GM18861 (cell line): ENCODE data around the gene GRIK2.
"Not testable (repeated sequence)": the region's sequence is repeated elsewhere in the genome, so short reads cannot be mapped to it uniquely, and the experiment has no call there.

Source experiments
- ATAC-seq: cut with Tn5 transposase; IDR thresholded peaks from one replicate; pipeline ENCODE4 v1.9.1; 2021; ENCODE audit not compliant: unreplicated experiment

Gene GRIK2

GRCh38 chr6:101980924-101981323 lies 587.4 kb downstream of the GRIK2 start:
- ATAC-seq = no peak

GRCh38 chr6:101986476-101986875 lies 593.0 kb downstream of the GRIK2 start:
- no peak for ATAC-seq

DNA sequence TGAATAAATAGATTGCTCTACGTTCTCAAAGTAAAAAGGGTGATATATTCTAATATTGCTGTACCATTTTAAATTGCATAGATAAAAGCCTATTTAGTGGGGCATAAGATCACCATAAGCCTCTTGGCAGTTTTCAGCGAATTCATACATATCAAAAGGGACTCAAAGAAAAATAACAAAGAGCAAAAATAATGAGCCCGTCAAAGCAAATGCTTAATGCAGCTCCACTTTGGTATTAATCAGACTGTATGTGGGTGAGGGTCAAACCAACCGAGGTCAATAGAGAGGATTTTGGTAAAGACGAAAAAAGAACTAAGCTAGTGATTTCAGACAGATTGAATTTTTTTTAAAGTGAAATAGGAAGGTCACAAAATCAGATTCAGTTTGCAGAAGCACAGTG lies 598.8 kb downstream of the GRIK2 start:
- no peak for ATAC-seq

DNA sequence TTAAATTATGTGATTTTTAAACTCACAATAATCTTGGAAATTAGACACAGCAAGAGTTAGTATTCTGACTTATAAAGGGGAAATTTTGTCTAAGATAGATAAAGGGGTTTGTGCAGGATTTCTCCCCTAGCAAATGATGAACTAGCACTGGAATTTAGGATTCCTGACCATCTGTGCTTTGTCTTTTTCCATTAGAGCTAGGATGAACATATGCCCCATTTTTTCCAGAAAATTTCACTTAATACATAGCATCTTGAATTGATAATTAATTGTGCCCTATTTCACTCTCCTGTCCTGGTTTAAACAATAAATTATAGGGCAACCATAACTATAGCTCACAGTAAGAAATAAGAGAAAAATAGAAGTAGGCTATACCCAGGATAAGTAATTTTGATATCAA lies 601.0 kb downstream of the GRIK2 start:
- ATAC-seq = no peak

DNA sequence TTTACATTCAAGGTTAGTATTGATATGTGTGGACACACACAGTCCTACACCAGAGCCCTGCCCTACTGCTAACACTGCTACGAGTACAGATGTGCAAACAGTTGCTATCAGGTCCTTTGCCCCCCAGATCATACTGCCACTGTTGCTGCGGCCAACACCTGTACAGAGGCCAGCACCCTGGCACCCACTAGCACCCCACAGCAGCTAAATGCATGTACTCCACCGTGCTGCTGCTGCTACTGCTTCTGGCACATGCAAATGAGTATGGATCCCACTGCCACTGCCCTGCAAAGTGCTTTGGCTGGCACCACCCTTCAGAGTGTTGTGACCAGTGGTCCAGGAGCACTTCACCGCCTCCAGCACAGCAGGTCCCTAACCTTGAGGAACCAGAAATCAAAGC lies 621.9 kb downstream of the GRIK2 start:
- ATAC-seq = no peak

- no peak for ATAC-seq
Measured at GRCh38 chr6:102022281-102022680, 628.8 kb downstream of the GRIK2 start.

GRCh38 chr6:102022803-102023202 lies 629.3 kb downstream of the GRIK2 start:
- no peak for ATAC-seq

- no peak for ATAC-seq
Measured at GRCh38 chr6:102023977-102024657, 630.6 kb downstream of the GRIK2 start.

DNA sequence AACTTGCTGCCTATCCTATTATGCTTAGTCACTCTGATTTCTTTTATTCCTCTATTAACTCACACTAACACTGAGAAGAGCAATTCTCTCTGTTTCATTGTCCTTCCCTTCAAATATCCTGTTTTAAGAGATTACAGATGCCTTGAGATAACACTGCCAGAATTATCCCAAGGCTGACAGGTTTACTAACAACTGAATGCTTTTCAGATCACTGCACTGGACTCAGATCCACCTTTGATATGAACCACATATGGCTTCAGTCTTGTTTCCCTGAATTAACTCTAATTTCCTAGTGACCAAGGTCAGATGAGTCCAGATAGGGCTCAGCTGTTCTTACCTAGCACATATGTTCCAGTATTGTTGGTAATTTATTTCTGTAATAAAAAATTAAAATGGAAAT lies 633.1 kb downstream of the GRIK2 start:
- no peak for ATAC-seq

- ATAC-seq = no peak
Measured at GRCh38 chr6:102028176-102028575, 634.7 kb downstream of the GRIK2 start.

DNA sequence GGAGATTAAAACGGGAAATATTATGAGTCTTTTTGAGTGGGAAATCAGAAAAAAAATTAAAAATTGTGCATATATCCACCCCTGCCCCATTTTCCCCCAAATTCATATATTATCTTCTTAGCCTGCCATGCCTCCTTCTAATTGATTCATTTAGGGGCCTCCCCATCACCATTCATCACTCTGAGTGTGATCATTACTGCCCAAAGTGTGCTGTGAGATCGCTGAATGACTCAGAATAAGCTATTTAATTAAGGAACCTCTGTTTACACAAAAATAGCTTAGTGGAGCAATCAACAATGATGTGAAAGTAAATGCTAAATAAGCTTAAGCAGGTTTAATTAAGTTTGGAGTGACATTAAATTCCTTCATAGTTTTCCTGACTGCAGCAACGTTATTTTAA lies 645.5 kb downstream of the GRIK2 start:
- no peak for ATAC-seq

GRCh38 chr6:102039441-102039840 lies 645.9 kb downstream of the GRIK2 start:
- no peak for ATAC-seq

- no peak for ATAC-seq
Measured at GRCh38 chr6:102051001-102051400, 657.5 kb downstream of the GRIK2 start.

DNA sequence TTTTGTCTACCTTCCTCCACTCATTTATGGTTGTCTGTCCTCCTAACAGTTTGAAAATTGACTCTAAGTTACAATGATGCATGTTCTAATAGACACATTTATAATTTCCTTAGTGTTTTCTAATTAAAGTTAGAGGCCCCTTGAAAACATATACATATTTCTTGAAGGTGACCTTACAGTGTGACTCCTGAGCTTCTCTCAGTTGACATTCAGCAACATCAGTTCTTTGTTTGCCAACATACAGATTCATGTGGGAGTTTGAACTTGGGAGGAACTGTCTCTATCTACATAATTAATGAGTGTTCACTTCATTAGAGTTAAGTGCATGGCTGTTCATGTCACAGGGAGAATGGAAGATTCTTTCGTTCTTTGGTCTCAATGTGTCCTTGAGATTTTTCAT lies 658.2 kb downstream of the GRIK2 start:
- no peak for ATAC-seq

DNA sequence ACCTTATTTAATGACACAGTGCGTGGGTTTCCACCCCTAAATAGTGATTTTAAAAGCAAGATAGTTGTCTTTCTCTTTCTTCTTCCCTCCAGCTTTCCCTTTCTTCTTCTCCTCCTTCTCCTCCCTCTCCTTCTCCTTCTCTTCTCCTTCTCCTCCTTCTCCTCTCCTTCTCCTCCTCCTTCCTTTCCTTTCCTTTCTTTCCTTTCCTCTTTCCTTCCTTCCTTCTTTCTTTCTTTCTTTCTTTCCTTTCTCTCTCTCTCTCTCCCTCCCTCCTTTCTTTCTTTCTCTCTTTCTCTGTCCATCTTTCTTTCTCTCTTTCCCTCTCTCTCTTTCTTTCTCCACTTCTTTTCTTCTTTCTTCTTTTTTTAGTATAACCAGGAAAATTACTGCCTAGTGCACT lies 670.6 kb downstream of the GRIK2 start:
- no peak for ATAC-seq

DNA sequence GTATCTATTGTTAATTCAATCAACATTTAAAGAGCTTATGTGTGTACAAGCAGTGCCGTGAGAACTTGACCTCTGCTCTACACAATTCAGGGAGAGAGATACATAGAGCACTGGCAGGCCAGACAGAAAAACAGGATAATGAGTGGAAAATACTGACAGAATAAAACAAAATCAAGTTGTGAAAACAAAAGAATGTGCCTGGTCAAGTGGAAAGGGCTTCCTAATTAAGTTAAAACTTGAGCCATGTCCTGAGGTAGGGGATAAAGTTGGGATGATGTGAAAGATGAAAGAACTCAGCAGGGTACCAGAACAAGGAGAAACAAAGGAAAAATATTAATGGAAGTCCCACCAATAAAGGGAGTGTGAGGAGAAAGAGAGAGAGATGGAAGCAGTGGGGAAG lies 672.8 kb downstream of the GRIK2 start:
- ATAC-seq = no peak

- no peak for ATAC-seq
Measured at GRCh38 chr6:102068349-102068929, 674.9 kb downstream of the GRIK2 start.

DNA sequence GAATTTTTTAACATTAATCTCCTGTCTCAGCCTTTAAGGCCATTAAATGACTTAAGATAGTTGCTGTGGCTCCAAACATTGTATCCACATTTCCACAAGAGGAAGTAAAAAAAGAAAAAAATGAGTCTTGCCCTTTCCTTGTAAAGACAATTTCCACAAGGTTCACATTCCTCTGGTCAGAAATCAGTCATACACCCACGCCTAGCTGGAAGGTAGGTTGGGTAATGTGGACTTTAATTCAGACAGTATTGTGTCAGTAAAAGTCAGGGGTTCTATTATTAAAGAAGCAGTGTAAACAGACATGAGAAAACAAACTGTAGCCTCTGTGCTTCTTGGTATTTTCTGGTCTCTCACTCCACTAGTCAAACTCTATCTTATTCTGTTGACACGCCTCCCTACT lies 682.0 kb downstream of the GRIK2 start:
- ATAC-seq = no peak

GRCh38 chr6:102085257-102085656 lies 691.7 kb downstream of the GRIK2 start:
- no peak for ATAC-seq

- ATAC-seq = not testable (repeated sequence)
Measured at GRCh38 chr6:102088160-102088559, 694.7 kb downstream of the GRIK2 start.

GRCh38 chr6:102114402-102114801 lies 720.9 kb downstream of the GRIK2 start:
- ATAC-seq = no peak

DNA sequence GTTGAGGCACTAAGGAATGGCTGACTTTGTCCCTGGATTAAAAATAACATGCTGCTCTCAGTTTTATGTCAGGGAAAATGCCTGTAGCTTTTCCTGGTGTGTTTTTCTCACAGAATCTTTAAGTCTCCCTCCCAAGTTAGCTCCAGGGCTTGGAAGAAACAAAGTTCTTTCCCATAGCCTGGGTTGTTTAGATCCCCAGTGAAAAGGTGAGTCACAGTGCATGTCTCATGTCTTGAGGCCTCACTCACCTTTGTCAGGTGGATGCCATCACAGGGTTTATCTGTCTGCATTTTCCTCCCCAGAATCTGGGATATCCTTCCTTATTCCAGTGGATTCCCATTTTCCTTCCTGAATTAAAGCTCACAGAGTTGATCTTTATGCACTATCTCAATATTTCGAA lies 722.4 kb downstream of the GRIK2 start:
- ATAC-seq = no peak

GRCh38 chr6:102118034-102118433 lies 724.5 kb downstream of the GRIK2 start:
- ATAC-seq = no peak
